Measurements from ENCODE around the gene ICE2.

DNA sequence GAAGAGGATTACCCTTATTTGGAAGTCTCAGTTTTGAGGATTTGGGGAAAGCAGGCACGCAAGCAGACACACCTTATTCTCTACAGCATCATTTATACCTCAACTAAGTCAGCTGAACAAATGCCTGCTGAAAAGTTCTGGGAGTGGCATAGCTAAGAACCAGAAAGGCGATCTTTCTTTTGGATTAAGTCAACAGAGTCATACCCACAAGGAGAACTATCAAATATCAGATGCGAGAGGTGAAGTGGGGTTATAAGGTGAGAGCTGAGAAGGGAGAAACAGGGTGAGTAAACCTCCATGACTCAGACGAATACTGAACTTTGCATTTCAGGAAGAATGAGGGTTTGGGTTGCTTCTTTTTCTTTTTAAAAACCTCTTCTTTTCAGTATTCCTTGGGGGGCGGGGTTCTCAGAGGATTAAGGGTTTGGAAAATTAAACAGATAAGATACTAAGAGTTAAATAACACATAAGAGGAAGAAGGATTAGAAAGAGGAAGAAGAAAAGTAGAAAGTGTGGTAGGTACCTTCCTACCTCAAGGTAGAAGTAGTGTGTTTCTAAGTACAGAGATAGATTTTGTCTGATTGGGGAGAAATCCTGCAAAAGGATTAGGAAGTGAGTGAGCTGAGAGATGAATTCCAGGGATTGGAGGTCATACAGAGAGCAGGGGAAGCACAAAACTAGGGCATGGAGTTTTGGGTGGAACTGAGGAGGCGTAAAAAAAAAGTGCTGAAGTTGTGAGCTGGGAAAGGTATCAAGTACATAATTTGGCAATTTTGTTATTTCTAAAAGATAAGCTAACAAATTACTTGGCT lies 41.3 kb upstream of the ICE2 start:
- TF ChIP-seq, protein P1, sequence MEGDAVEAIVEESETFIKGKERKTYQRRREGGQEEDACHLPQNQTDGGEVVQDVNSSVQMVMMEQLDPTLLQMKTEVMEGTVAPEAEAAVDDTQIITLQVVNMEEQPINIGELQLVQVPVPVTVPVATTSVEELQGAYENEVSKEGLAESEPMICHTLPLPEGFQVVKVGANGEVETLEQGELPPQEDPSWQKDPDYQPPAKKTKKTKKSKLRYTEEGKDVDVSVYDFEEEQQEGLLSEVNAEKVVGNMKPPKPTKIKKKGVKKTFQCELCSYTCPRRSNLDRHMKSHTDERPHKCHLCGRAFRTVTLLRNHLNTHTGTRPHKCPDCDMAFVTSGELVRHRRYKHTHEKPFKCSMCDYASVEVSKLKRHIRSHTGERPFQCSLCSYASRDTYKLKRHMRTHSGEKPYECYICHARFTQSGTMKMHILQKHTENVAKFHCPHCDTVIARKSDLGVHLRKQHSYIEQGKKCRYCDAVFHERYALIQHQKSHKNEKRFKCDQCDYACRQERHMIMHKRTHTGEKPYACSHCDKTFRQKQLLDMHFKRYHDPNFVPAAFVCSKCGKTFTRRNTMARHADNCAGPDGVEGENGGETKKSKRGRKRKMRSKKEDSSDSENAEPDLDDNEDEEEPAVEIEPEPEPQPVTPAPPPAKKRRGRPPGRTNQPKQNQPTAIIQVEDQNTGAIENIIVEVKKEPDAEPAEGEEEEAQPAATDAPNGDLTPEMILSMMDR (IDR thresholded peaks at IDR 0.05) = no peak
- TF ChIP-seq FOXJ3 (CRISPR knock-in tag; IDR thresholded peaks at IDR 0.05) (no peak), NRF1 (IDR thresholded peaks at IDR 0.05; ENCODE audit: low read depth, low read length) (no peak), POLR2AphosphoS5 (IDR thresholded peaks at IDR 0.05; ENCODE audit: low read depth, low read length) (no peak), ELF1 (IDR thresholded peaks at IDR 0.05) (no peak), CHD2 (IDR thresholded peaks at IDR 0.05; ENCODE audit: low read length, partially characterized antibody) (no peak), TAF1 (IDR thresholded peaks at IDR 0.05; ENCODE audit: borderline replicate concordance, low read depth, low read length) (no peak), RXRA (IDR thresholded peaks at IDR 0.05; ENCODE audit: borderline replicate concordance, low read depth) (no peak), RAD21 (IDR thresholded peaks at IDR 0.05; ENCODE audit: low read length) (no peak), EP300 (IDR thresholded peaks at IDR 0.05; ENCODE audit: borderline replicate concordance in 1 of 2, low read depth in 1 of 2, low read length in 1 of 2) (no peak), RFX5 (IDR thresholded peaks at IDR 0.05; ENCODE audit: low read length) (no peak)
- TF ChIP-seq, protein P2, sequence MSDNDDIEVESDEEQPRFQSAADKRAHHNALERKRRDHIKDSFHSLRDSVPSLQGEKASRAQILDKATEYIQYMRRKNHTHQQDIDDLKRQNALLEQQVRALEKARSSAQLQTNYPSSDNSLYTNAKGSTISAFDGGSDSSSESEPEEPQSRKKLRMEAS (IDR thresholded peaks at IDR 0.05; ENCODE audit: low read depth) = no peak
- TF ChIP-seq, protein P3, sequence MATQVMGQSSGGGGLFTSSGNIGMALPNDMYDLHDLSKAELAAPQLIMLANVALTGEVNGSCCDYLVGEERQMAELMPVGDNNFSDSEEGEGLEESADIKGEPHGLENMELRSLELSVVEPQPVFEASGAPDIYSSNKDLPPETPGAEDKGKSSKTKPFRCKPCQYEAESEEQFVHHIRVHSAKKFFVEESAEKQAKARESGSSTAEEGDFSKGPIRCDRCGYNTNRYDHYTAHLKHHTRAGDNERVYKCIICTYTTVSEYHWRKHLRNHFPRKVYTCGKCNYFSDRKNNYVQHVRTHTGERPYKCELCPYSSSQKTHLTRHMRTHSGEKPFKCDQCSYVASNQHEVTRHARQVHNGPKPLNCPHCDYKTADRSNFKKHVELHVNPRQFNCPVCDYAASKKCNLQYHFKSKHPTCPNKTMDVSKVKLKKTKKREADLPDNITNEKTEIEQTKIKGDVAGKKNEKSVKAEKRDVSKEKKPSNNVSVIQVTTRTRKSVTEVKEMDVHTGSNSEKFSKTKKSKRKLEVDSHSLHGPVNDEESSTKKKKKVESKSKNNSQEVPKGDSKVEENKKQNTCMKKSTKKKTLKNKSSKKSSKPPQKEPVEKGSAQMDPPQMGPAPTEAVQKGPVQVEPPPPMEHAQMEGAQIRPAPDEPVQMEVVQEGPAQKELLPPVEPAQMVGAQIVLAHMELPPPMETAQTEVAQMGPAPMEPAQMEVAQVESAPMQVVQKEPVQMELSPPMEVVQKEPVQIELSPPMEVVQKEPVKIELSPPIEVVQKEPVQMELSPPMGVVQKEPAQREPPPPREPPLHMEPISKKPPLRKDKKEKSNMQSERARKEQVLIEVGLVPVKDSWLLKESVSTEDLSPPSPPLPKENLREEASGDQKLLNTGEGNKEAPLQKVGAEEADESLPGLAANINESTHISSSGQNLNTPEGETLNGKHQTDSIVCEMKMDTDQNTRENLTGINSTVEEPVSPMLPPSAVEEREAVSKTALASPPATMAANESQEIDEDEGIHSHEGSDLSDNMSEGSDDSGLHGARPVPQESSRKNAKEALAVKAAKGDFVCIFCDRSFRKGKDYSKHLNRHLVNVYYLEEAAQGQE (IDR thresholded peaks at IDR 0.05; ENCODE audit: low read depth, low read length) = no peak
